NCI-H2227 (cell line): ENCODE data around the gene TBC1D22A.
"Not testable (repeated sequence)": the region's sequence is repeated elsewhere in the genome, so short reads cannot be mapped to it uniquely, and the experiment has no call there.

Experiments
- DNase-seq: peaks from one replicate; lab custom pipeline; 2025; ENCODE audit not compliant: unreplicated experiment; lab: John Stamatoyannopoulos, UW

The TBC1D22A gene

DNA sequence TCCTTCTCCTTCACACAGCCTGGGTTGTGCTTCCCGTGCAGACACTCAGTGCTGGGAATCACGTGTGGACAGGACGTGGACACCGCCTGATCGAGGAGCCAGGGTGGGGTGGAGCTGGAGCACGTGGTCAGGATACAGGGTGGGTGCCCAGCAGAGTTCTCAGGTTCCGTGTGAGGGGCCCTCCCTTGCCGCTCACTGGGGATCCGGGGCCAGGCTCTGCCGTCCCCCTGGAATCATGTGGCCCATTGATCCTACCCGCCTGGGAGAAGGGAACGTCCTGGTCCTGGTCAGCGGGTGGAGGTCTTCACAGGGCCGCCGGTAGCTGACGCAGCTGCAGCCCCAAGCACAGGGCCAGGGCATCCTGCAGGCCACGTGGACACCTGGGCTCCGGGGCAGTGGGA is 397.7 kb downstream of the TBC1D22A start:
- no peak for DNase-seq

DNA sequence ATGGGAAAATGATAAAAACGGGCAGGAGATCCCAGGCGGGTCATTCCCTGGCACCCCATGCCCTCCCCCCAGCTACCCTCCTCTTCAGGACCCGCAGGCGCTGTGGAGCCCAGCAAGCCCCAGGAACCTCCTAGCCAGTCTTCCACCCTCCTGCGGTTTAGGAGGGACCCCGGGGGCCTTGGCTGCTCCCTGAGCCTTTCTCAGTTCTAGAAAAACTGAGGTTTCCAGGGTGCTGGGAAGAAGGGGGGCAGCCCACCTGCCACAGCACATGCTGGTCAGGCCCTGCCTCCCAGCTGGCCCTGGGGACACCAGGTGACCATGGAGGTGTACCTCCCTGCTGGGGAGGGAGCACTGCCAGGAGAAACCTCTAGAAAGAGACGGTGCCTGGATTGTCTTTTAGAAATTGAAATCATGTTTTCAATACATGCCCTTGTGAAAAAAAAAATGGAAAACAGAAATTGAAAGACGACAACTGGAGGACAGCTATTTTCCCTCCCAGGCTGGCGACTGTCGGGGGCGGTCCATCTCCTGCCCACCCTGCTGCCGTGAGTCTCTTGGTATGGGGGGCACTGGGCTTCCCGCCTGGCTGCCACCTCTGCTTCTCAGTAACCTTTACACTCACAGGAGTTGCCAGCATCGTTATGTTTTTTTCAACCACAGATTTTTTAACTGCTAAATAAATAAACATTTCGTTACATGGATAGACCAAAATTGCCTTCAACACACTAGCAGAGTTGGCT is 398.5 kb downstream of the TBC1D22A start:
- DNase-seq = no peak

DNA sequence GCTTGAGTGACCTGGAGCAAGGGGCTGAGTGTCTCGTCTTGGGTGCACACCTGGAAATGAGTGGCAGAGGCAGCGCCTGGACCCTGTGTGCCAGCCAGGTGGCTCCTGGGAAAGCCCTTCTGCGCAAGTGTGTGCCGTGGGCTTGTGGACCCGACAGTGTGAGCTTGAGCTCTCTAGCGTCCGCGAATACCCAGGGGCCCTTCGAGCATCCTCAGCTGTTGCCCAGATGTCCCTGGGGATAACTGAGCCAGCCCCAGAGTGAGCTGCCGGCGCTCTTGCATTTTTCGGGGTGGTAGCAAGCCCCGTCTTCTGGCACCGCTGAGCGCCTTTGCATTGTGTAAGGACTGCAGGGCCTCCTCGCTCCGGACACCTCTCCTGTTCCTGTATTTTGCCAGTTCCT is 399.2 kb downstream of the TBC1D22A start:
- DNase-seq = no peak

DNA sequence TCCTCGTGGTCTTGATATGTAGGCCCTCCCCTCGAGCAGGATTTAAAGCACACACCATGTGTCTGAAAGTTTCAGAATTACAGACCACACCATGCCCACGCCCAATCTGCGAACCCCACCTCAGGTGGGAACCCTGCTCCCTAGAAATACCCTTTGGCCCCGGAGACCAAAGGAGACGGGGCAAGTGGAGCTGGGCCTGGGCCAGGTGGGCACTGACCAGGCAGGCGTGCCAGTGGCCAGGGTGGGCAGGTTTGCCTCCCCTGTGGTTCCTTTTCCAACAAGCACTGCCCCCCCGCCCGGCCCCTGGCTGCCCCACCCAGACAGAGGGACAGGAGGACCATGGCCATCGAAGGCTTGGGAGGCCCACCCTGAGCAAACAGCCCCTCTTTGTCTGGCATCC is 400.4 kb downstream of the TBC1D22A start:
- DNase-seq = no peak

DNA sequence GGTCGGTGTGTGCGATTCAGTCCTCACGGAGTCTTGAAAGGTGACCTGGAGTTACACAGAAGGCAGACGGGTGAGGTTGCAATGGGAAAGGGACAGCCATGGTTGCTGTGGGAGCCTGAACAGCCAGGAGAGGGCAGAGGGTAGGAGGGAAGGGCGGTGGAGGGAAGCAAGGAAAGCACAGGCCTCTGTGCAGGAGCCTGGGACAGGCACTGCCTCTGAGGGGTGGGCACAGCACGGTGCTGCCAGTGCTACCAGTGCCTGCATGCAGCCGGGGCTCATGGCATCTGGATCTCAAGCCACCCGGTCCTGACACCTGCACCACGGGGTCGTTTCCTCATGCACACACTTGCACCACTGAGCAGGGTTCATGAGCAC is 401.0 kb downstream of the TBC1D22A start:
- no peak for DNase-seq

DNA sequence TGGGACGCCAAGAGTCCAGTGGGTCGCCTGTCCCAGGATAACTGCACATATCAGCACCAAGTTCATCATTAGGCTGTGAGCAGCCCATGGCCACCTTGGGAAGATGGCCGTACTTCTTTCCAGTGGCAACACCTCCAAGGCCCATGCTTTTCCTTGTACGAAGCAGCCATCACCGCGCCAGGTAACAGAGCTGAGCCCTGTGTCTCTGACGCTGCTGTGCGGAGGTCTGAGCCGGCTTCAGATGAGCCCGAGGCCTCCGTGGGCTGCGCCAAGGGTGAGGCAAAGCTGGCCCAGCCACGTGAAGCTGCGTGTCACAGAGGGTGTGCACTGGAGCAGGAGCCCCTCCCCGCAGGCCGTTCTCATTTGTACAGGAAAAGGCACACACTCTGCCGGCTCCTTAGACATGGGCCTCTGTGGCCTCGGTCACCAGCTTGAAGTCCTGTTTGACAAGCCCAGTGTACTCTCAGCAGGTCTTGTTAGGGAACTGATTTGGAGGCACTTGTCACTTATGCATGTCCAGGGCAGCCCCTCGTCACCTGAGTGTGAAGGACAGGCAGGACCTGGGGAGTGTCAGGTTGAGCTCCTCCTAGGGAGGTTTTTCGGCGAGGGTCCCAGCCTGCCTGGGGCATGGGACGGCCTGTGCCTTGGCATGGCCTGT is 401.5 kb downstream of the TBC1D22A start:
- DNase-seq = no peak

DNA sequence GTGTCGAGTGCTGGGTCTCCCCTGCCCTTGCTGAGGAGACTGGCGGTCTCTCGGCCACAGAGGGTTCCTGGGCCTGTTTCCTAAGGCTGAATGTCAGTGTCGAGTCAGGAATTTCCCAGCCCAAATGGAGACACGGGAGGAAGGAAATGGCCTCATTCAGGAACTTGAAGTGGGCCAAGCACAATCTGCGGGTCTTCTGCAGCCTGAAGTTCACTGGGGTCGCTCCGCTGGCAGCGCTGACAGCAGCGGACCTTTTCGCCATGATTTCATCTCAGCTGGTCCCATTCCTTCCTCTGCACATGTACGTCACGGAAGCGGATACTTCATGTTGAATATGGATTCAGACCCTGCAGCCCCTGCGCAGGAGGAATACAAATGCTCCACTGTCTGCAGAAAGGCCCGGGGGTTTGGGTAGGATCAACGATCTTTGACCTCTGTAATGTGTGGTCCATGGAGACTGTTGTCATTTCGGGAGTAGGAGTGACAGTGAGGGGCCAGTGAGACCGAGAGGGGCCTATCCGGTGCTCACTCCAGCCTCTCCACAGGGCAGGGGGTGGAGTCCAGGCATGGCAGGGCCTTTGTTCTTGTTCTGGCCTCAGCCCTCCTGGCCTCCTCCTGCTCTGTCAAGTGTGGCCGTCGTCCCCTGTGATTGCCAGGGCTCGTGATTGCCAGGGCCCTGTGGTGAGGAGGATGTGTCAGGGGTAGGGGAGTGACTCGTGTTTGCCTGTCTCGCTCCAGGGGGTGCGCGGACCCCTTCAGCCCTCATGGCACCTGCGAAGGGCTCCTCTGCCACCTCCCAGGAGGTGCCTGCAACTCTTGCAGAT is 402.3 kb downstream of the TBC1D22A start:
- DNase-seq = no peak

DNA sequence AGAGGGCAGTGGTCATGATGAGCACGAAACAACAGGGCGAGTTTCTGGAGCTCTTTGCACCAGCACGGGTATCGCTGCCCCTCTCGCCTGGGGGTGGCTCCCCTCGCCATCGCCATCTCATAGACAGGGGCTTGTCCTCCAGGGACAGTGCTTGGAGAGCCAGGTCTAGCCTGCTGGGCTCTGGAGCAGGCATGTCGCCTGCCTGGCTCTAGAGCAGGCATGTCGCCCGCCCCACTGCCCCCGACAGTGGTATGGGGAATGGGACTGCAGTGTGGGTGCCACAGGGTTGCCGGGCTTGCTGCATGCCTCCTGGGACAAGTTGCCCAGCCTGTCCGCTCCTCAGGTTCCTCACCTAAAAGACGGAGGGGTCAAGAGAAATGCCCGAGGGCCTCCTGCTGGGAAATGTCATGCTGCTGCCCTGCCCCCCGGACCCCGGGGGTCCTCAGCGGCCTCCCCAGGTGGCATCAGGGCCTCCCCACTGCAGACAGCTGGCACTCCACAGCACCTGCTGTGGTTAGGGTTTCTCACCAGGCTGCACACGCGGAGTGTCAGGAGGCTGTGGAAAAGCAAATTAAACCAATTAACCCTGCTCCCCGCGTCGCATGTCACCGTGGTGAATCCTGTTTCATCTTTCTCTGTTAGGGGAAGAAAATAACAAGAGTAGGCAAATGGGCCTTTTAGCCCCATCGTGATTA is 403.0 kb downstream of the TBC1D22A start:
- no peak for DNase-seq

DNA sequence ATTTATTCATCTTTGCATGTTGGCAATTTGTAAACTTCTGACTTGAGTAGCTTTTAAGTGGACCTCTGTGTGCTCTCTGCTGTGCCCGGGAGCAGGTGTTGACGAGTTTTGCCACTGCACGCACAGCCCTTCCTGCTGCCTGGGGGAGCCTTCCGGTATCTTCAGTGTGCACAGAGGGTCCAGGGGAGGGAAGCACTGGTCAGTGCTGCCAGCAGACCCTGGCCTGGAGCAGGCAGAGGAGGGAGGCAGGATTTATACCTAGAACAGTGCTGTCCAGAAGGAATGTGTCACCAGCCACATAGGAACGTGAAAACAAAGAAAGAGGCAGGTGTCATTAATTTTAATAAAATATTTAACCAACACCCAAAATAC is 403.6 kb downstream of the TBC1D22A start:
- DNase-seq = no peak

DNA sequence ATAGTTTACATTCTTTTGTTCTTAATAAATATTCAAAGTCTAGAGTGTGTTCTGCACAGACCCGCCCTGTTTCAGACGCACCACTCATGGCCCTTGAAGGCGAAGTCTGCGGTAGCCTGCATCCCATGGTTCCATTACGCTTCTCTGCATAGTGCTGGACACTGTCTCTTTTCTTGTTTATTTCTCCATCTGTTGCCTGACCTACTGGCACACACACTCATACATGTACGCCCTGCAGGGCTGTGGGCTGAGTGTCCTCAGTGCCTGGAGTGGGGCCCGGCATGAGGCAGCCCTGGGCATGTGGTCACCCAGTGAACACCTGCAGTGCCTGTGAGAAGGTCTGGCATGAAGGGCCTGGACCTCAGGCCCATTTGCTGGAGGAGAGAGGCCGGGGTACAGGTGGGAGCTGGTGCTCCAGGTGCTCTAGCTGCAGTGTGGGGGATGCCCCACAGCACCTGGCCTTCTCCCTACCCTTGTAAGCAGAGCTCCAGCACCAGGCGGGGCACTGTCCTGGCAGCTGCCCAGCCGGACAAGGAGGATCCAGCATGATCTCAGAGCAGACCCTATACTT is 404.1 kb downstream of the TBC1D22A start:
- DNase-seq = no peak

DNA sequence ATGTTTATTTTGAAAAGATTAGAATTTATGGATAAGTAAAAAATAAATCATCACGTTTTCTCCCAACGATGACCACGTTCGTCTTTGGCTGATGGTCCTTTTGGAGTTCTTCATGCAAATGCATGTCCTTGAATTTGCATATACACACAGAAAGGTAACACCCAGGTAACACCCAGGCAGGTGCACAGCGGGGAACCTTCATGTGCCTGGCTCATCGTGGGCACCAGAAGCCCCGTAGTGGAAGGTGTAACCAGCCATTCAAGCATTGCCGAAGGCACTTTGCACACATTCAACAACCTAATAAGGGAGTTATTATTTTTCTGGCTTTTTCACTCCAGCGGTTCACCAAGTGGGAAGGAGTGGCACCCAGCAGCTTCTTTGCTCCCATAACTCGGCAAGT is 404.6 kb downstream of the TBC1D22A start:
- DNase-seq = no peak

DNA sequence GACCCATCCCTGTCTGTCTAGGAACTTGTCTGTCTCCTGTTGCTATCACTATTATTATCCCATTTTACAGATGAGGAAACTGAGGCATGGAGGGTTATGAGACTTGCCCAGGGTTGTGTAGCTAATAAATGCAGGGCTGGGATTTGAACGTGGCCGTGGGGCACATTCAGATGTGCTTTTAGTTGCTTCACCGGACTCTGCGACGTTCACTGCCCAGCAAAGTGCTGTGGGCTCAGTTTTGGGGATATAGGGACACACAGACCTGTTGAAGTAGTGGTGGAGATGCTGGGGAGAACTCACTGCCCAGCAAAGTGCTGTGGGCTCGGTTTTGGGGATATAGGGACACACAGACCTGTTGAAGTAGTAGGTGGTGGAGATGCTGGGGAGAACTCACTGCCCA is 405.5 kb downstream of the TBC1D22A start:
- not testable (repeated sequence) for DNase-seq

DNA sequence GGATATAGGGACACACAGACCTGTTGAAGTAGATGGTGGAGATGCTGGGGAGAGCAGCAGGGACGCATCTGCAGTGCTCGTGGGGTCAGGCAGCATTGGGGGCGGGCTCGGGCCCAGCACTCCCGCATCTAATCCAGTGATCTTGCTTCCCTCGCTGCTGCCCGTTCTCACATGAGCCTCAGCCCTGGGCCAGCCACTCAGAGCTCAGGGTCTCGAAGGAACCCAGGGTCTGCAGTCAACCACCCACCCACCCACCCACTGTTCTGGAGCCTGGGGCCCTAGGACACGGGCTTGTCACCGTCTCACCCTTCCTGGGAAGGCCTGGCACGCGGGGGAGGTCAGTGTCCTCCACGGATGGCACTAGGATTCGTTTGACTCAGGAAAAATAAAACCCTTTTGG is 406.0 kb downstream of the TBC1D22A start:
- DNase-seq = no peak

DNA sequence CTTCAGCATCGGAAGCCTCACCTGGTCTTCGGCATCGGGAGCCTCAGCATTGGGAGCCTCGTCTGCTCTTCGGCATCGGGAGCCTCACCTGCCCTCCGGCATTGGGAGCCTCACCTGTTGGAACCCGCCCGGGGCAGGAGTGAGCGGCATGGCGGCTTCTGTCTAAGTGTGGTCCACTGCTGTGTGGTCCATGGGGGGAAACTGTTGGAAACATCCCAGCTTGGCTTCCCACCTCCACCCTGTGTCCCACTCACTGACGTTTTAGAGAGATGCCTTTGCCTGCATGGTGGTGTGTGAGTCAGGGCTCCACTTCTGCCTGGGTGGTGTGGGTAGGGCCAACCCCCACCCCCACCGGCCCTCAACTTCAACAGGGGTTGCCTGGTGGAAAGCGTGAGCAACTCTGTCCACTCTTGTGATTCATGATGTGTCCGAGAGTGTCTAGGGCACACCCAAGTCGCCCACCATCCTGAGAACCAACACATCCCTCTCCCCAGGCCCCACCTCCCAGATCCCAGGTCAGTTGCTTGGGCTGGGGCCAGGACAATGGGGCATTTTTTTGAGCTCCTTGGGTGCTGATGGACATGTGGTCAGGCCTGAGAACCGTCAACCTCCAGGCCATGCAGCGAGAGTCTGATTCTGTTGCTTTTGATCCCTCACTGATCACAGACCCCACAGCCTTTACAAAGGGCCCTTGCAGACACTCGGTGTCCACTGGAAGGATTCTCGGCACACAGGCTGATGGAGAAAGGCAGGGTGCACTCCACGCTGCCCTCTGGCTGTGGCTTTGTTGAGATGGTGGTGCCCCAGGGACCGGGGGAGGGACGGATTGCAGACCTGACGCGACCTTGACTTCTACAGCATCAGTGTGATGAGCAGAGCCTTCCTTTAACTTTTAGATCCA is 406.7 kb downstream of the TBC1D22A start:
- no peak for DNase-seq

DNA sequence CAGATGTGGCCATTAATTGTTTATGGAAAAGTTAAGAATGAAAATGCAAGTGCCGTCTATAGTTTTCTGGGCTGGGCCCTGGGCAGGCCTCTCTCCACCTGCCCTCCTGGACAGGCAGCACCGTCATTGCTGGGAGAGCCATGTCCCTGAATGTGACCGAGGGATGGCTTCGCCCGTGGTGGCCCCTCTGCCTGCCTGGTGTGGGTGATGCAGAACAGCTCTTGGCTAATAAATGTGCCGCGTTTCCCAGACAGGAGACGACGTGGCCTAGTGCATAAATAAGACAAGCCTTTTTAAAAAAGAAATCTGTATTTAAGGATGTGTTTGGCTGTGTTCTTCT is 407.3 kb downstream of the TBC1D22A start:
- no peak for DNase-seq

DNA sequence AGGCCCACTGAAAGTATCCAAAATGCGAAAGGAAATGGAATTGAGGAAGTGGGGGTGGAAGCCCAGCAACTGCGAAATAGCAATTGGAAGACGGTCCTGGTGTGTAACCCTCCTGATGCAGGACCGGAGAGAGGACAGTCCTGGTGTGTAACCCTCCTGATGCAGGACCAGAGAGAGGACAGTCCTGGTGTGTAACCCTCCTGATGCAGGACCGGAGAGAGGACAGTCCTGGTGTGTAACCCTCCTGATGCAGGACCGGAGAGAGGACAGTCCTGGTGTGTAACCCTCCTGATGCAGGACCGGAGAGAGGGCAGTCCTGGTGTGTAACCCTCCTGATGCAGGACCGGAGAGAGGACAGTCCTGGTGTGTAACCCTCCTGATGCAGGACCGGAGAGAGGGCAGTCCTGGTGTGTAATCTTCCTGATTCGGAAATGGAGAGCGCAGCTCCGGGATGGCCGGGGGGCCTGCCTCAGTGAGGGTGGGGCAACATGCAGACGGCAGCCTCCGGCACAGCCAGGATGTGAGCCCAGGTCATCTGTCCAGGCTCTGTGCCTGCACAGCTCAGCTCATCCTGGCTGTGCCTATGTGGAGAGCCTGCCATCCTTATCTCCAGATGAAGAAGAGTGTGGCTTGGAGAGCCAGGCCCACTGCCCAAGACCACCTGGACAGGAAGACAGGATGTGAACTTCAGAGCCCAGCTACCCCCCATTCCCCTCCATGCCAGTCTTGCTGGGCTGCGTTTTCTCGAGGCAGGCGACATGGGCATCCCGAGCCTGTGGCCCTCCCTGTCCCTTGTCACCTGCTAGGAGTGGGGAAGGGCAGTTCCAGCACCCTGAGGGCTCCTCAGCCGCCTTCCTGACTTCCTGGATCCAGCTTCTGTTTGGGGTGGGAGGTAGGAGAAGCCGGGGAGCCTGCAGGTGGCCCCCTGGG is 408.3 kb downstream of the TBC1D22A start:
- not testable (repeated sequence) for DNase-seq

DNA sequence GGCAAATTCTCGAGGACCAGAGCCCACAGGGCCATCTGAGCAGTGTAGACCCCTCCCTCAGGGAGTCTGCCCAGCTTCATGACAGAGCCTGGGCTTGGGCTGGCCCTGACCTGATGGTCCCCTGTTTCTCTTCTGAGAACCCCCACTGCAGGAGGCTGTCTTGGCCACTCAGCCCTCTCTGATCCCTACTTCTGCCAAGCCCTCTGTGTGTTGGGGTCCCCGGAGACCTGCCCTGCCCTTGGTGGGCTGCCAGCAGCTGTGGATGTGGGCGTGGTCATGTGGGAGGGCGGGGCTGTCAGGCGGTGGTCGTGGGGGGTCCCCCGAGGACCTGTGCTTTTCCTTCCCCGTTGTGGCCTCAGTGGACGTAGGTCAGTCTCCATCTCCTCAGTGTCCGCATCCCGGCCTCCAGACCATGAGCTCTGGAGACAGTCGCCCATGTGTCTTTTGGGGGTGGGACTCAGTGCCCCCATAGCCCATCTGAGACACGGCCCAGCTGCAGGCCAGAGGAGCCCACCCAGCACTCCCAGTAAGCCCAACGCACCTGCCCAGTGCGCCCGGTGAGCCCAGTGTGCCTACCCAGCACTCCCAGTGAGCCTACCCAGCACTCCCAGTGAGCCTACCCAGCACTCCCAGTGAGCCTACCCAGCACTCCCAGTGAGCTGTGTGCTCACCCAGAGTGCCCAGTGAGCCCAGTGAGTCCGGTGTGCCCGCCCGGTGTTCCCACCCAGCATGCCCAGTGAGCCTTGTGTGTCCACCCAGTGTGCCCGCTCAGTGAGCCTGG is 409.2 kb downstream of the TBC1D22A start:
- DNase-seq = no peak

DNA sequence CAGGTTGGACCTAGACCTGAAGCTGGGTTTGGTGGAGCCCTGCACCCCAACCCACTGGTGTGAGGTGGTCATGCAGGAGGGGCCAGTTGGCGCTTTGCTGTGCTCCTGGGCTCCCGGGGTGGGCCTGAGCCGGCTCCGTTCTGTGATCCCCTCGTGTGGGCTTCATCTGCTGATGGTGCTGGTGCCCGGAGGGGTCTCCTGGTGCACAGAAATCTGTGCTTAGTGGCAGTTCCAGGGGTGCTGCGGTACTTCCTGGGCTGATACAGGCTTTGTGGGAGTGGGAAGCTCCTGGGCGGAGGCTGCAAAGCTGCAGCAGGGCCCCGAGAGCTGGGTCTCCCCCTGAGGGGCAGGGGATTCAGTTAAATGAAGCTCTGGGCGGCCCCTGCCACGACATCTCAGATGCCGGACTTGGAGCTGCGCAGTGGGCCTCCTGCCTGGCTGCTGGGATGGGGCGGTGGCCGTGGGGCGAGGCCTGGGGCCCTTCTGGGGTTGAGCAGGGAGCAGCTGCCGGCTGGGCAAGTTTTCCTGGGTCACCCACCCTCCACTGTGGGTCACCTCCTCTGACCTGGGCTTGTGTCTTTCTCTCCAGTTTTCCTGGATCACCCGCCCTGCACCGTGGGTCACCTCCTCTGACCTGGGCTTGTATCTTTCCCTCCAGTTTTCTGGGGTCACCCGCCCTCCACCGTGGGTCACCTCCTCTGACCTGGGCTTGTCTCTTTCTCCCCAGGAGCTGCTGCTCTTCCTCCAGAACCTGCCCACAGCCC is 410.5 kb downstream of the TBC1D22A start:
- DNase-seq = no peak
